NCI-H187 treated with DMSO at 0.1 percent for 48 hours (cell line): ENCODE data around the gene FAM193A.
A peak's percentile ranks its signal among the peaks of the same experiment; 100 is the strongest.
"Not testable (repeated sequence)": the region's sequence is repeated elsewhere in the genome, so short reads cannot be mapped to it uniquely, and the experiment has no call there.

ENCODE experiments used
- DNase-seq: peaks from one replicate; lab custom pipeline; 2025; lab: John Stamatoyannopoulos, UW

Gene FAM193A

DNA sequence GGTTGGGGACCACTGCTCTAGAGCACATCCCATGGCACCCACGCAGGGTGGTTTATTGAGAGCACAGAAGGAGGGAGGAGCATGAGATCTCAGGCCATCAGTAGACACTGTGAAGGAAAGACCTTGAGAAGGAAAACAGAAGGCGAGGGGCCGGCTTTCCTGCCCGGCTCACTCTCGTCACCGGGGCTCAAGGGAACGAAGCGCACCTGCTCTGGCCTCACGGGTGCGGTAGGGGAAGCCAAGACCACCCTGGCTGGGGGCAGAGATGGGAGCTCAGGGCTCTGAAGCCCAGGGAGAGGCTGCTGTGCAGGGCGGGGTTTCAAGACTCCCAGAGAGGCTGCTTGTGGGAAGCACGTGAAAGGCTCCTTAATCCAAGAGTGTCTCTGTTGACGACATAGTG is 113.8 kb downstream of the FAM193A start:
- DNase-seq, result no peak

GRCh38 chr4:2651546-2651945 is 115.1 kb downstream of the FAM193A start:
- DNase-seq, result no peak

DNA sequence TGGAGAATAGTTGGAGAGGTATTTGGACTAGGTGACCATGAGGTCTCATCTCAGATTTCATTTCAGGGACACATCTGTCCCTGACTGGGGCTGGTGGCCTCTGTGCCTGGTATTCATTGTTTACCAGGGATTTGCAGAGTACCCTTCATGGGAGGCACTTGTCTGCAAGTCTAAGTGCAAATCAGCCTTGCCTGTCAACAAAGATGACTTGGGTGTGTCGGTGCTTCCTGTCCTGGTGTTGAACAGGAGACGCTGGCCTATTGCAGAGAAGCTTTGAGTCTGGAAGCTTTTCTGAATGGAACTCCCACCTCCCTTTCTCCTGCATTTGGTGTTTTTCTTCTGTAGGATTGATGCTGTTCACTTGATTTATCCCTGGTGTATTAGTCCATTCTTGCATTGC is 115.6 kb downstream of the FAM193A start:
- DNase-seq, result peak; percentile 41

- DNase-seq, result no peak
Measured at GRCh38 chr4:2652415-2653160, 116.1 kb downstream of the FAM193A start.

DNA sequence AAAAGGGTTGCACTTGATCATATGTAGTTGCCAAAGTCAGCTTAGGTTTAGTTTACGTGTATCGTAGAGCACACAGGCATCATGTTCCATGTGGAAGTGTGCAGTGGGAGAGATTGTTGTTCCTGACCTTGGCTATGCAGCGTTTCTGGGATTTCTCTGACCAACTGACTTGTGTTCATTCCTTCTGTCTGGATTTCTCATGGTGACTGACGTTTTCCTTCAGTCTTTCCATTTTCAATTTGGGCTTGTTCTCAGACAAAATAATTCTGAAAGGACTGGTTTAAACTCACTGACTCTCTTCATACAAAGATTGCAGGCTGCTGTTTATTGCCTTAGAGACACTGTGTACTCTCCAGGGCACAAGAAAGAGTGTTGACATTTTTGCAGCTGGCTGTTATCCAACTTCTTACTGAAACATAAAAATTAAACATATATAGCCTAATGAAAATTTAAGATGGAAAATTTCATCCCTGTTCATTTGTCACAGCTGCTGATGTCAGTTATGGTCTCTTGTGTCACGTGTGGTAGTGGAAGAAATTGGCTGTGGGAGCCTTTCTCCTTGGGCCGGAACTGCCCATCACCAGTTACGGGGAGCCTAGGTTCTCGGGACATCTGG is 124.3 kb downstream of the FAM193A start:
- no peak for DNase-seq

DNA sequence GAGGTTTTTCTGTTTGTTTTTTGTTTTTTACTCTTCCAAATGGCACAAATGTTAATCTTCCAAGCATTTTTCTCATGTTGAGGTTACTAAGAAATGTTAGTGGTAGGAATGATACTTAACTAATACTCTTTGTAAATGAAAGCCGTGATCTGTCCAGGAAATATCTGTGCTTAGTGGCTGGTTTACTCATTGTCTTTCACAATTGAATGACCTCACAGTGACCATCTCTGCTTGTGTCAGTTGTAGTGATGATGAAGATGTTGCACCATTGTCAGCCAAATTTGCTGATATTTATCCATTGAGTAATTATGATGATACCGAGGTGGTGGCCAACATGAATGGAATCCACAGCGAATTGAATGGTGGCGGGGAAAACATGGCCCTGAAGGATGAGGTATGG is 126.2 kb downstream of the FAM193A start:
- DNase-seq, result no peak

- no peak for DNase-seq
Measured at GRCh38 chr4:2663275-2663674, 126.8 kb downstream of the FAM193A start.

GRCh38 chr4:2666722-2667247 is 130.3 kb downstream of the FAM193A start:
- no peak for DNase-seq

DNA sequence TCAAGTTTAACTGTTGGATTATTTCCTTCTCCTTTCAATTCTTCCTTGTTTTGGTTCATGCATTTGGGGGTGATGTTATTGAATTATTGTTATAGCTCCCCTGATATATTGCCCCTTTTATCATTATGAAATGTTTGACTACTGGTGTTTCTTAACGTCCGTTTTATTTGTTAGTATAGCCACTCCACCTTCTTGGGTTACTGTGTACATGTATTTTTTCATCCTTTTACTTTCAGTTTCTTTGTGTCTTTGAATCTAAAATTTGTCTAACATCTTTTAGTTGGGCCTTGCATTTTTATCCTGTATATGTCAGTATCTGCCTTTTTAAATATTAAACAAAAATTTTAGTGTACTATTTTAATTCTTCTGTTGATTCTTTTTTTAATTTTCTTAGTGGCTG is 131.0 kb downstream of the FAM193A start:
- DNase-seq, result no peak

DNA sequence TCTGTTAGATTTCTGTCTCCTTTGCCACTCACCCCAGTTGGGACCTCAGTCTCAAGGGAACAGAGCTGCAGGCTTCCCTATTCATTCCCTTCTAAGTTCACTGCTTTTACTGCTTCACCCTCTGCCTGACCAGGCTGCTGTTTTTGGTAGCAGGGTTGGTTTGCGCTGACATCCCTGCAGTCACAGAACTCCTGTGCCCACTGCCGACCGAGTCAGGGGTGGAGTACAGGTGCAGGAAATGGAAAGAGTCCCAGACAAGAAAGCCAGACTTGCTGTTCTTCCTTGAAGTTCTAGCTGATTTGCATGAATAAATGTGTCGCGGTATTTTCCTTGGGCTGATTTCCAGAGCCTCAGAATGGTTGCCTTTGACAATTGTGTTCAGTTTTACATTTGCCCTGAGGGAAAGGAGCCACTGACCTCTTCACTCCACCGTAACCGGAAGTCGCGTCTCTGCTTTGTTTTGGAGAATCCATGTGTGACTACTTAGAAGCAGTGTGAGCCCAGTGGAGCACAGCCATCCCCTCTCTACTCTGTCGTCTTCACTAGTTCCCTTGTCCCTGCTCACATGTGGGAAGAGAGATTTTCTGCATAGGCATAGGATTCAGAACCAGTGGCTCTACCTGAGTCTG is 134.9 kb downstream of the FAM193A start:
- DNase-seq, result no peak

DNA sequence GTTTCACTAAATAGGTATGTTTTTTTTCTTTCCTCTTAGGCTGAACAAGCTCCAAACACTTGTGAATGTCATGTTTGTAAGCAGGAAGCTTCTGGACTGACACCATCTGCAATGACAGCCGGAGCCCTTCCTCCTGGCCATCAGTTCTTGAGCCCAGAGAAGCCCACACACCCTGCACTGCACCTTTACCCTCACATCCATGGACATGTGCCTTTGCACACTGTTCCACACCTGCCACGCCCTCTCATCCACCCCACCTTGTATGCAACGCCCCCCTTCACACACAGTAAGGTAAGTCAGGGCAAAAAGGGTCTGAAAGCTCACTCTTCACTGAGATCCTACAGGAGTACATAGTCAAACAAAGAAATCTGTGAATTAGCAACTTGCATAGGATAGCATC is 135.6 kb downstream of the FAM193A start:
- DNase-seq, result no peak

GRCh38 chr4:2672700-2673099 is 136.3 kb downstream of the FAM193A start:
- DNase-seq, result no peak

- DNase-seq, result no peak
Measured at GRCh38 chr4:2673157-2673556, 136.7 kb downstream of the FAM193A start.

- not testable (repeated sequence) for DNase-seq
Measured at GRCh38 chr4:2679762-2680161, 143.3 kb downstream of the FAM193A start.

- no peak for DNase-seq
Measured at GRCh38 chr4:2684486-2684885, 148.0 kb downstream of the FAM193A start.

DNA sequence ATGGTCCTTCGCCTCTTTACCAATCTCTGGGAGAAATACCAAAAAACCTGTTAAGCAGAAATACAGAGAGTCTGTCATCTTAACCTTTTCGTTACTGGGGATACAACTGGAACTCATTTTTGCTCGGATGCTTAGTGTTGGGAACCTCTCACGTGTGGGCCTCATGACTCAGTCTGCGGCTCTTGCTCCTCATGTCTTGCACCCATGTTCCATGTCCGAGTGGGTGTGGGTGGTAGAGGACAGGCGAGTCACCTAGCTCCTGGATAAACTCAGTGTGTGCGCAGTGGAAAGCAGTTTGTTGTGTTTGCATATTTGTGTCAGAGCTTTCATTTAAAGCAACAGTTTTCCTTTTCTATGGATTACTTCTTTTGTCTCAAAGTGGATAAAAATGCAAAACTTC is 149.1 kb downstream of the FAM193A start:
- no peak for DNase-seq

- DNase-seq, result no peak
Measured at GRCh38 chr4:2686379-2687265, 150.2 kb downstream of the FAM193A start.

DNA sequence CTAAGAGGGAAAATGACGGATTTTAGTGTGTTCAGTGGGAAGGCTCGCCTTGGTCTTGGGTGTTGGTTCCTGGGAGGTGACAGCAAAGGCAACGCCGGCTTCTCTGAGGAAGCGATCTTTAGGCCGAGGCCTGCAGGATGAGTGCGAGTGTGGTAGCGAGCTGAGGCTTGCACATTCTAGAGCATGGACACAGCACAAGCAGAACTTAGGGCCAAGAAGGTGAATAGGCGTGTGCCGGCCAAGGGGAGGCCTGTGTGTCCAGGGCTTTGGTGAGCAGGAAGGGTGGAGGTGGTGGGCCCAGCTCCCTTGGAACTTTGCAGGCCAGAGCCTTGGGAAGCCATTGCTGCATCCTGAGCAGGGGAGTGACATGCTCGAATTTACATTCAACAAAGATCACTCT is 151.8 kb downstream of the FAM193A start:
- no peak for DNase-seq

- DNase-seq, result no peak
Measured at GRCh38 chr4:2688697-2689096, 152.2 kb downstream of the FAM193A start.

DNA sequence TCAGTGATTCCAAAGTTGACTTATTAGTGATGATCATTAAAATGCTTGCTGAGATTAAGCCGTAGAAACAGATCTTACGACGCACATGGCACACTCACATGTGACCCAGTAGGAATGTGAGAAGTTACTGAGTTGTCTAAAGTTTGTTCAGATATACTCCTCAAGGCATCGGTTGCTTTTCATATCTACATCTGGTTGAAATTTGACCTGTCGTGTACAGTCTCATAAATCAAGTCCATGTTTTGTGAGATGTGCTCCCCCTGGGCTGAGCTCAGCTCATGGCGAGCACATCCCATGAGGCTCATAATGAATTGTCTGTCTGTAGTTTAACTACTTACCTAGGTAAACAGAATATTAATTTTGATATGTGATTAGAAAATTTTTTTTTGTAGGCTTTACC is 152.7 kb downstream of the FAM193A start:
- no peak for DNase-seq

DNA sequence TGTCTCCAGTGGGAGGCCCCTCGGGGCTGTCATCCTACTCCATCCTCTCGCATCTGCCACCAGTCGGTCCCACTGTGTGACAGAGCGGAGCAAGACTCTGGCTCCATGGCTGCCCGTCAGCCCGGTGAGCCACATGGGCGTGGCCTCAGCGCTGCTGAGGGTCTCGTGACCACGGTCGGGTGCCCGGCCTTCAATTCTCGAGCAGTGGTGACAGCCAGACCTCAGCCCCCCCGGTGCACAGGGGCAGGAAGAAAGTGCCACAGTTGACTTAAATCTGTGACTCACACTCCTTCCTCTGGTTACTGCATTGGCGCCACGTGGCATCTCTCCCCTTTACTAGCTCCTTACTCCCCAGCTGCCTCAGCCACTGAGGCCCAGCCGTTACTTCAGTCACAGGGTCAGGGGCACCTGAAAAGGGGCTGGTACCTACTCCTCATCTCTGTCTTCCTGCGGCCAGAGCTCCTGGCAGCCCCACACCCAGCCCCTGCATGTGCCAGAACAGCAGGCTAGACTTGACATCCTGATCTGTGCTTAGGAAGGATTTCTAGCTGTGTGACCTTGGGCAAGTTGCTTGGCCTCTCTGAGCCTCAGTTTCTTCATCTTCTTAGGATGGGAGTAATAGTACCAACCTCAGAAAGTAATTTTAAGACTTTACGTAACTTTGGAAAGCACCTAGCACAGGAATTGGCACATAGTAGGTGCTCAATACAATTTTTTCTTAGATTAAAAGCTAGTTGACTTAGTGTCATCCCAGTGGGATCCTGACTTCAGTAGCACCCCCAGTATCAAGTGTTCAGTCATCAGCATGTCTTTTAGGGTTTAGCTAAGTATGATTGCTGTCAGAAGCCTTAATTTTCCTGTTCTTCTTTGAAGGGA is 153.6 kb downstream of the FAM193A start:
- no peak for DNase-seq
